Neural progenitor cell (in vitro differentiated cells): ENCODE measurements around the gene SEMA6D.

Source experiments
- EZH2 ChIP-seq: fragments of 200-600 bp; sonication (generic); IDR thresholded peaks from 2 replicates; pipeline ENCODE4 v1.6.1; 2017; ENCODE audit warnings: antibody characterized with exemption, mild to moderate bottlenecking, moderate library complexity
- EZH2phosphoT487 ChIP-seq: fragments of 200-600 bp; sonication (generic); IDR thresholded peaks from 2 replicates; pipeline ENCODE4 v1.6.1; 2017; ENCODE audit warnings: antibody characterized with exemption
- TF ChIP-seq, protein P1 (sequence below): fragments of 200-600 bp; sonication (generic); IDR thresholded peaks from 2 replicates; pipeline ENCODE4 v1.5.1; 2017; ENCODE audit warnings: antibody characterized with exemption, mild to moderate bottlenecking

DNA sequence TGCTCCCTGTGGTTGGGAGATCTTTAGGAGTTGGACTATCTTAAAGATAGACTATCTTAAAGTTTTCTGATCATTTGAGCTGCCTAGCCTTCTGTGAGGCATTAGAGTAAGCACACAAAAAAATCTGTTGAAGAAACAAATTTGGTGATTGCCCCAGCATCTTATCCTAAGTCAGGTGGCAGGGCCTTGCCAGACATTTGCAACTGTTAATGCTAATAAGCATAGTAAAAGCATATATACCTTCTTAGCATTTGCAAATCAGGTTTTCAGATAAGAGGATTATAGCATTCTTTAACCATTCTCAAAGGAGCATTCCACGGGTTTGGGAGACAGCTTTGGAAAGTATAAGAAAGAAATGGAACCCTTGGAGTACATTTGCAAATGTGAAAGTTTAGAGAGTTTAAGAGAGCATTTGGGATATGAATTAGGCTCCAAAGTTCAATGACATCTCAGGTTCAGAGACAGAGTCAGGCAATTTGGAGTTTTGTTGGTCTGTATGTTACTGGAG, 61.0 kb downstream of the SEMA6D start:
- TF ChIP-seq EZH2 (no peak), EZH2phosphoT487 (no peak)
- TF ChIP-seq, protein P1, sequence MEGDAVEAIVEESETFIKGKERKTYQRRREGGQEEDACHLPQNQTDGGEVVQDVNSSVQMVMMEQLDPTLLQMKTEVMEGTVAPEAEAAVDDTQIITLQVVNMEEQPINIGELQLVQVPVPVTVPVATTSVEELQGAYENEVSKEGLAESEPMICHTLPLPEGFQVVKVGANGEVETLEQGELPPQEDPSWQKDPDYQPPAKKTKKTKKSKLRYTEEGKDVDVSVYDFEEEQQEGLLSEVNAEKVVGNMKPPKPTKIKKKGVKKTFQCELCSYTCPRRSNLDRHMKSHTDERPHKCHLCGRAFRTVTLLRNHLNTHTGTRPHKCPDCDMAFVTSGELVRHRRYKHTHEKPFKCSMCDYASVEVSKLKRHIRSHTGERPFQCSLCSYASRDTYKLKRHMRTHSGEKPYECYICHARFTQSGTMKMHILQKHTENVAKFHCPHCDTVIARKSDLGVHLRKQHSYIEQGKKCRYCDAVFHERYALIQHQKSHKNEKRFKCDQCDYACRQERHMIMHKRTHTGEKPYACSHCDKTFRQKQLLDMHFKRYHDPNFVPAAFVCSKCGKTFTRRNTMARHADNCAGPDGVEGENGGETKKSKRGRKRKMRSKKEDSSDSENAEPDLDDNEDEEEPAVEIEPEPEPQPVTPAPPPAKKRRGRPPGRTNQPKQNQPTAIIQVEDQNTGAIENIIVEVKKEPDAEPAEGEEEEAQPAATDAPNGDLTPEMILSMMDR, result no peak
